GM21737 (cell line): ENCODE results near the gene DST.

ENCODE experiments used
- ATAC-seq: cut with Tn5 transposase; IDR thresholded peaks from one replicate; pipeline ENCODE4 v1.9.1; 2021; ENCODE audit warnings: mild to moderate bottlenecking, moderate library complexity; ENCODE audit not compliant: unreplicated experiment

Gene DST

GRCh38 chr6:56540232-56541029 is 102.3 kb downstream of the DST start:
- no peak for ATAC-seq

- ATAC-seq, result no peak
Measured at GRCh38 chr6:56539527-56540105, 103.1 kb downstream of the DST start.

- ATAC-seq, result no peak
Measured at GRCh38 chr6:56538851-56539250, 103.8 kb downstream of the DST start.

GRCh38 chr6:56537223-56537770 is 105.4 kb downstream of the DST start:
- no peak for ATAC-seq

- ATAC-seq, result no peak
Measured at GRCh38 chr6:56536536-56536935, 106.2 kb downstream of the DST start.

GRCh38 chr6:56535626-56536025 is 107.1 kb downstream of the DST start:
- no peak for ATAC-seq

- no peak for ATAC-seq
Measured at GRCh38 chr6:56534680-56535419, 107.8 kb downstream of the DST start.

GRCh38 chr6:56532766-56533551 is 109.7 kb downstream of the DST start:
- no peak for ATAC-seq

- ATAC-seq, result no peak
Measured at GRCh38 chr6:56531839-56532595, 110.7 kb downstream of the DST start.

GRCh38 chr6:56529594-56530191 is 113.0 kb downstream of the DST start:
- ATAC-seq, result no peak

- no peak for ATAC-seq
Measured at GRCh38 chr6:56528412-56528841, 114.3 kb downstream of the DST start.

- no peak for ATAC-seq
Measured at GRCh38 chr6:56527934-56528333, 114.8 kb downstream of the DST start.

- ATAC-seq, result no peak
Measured at GRCh38 chr6:56526860-56527544, 115.7 kb downstream of the DST start.

GRCh38 chr6:56525974-56526789 is 116.5 kb downstream of the DST start:
- ATAC-seq, result no peak

GRCh38 chr6:56524891-56525703 is 117.6 kb downstream of the DST start:
- ATAC-seq, result no peak

- no peak for ATAC-seq
Measured at GRCh38 chr6:56522495-56523270, 120.0 kb downstream of the DST start.

- ATAC-seq, result no peak
Measured at GRCh38 chr6:56521976-56522375, 120.7 kb downstream of the DST start.
